Transverse colon (tissue), 4 donors: Measurements from ENCODE around the gene ASTL.

Experiments
- EP300 ChIP-seq: sonication (generic); formaldehyde crosslinking; IDR thresholded peaks from one replicate; pipeline ENCODE4 v1.6.1; 2017; ENCODE audit warnings: antibody characterized with exemption, low read depth
- POLR2AphosphoS5 ChIP-seq, 3 donors: sonication (generic); formaldehyde crosslinking; IDR thresholded peaks; one replicate each; pipeline ENCODE4 v1.6.1; 2016; ENCODE audit warnings: antibody characterized with exemption in 3 of 3
- TF ChIP-seq, protein P1 (sequence below), 5 experiments: fragments of 200-600 bp in 3 of 5; fragments of 450-650 bp in 2 of 5; sonication (generic) in 3 of 5; IDR thresholded peaks; 1 replicate in 2 of 5; 2 replicates in 3 of 5; pipeline ENCODE4 v1.5.1; 2016 to 2017; ENCODE audit warnings: antibody characterized with exemption in 5 of 5, inconsistent platforms in 3 of 5, mild to moderate bottlenecking in 2 of 5, moderate library complexity in 1 of 5

DNA sequence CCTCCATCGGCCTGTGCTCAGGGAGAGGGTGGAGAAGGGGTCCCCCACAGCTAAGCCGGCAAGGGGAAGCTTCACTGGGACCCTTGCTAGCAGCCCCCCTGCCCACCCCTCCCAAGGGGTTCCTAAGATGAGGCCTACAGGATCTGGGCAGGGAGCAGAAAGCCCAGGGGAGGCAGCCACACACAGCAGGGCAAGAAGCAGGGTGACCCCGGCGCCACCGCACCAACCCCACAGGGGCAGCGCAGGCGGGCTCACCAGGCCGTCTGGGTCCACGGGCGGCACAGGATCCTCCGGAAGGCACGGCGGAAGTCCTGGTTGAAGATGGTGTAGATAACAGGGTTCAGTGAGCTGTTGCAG lies 23.8 kb downstream of the ASTL start:
- TF ChIP-seq EP300 (no peak), POLR2AphosphoS5 (IDR thresholded peaks at IDR 0.05) (no peak)
- TF ChIP-seq, protein P1, sequence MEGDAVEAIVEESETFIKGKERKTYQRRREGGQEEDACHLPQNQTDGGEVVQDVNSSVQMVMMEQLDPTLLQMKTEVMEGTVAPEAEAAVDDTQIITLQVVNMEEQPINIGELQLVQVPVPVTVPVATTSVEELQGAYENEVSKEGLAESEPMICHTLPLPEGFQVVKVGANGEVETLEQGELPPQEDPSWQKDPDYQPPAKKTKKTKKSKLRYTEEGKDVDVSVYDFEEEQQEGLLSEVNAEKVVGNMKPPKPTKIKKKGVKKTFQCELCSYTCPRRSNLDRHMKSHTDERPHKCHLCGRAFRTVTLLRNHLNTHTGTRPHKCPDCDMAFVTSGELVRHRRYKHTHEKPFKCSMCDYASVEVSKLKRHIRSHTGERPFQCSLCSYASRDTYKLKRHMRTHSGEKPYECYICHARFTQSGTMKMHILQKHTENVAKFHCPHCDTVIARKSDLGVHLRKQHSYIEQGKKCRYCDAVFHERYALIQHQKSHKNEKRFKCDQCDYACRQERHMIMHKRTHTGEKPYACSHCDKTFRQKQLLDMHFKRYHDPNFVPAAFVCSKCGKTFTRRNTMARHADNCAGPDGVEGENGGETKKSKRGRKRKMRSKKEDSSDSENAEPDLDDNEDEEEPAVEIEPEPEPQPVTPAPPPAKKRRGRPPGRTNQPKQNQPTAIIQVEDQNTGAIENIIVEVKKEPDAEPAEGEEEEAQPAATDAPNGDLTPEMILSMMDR (IDR thresholded peaks at IDR 0.05): no peak
